HepG2 (cell line): ENCODE measurements around the gene HOMEZ. TPM values are rescaled to one million over a fixed set of nuclear protein-coding genes. Genes with fewer than 3 reads are reported as not detected.
A peak's percentile ranks its signal among the peaks of the same experiment; 100 is the strongest.

ENCODE experiments used
- AKAP8 ChIP-seq: sonication (generic); formaldehyde crosslinking; IDR thresholded peaks from 2 replicates; pipeline ENCODE4 v1.5.1; 2020; ENCODE audit warnings: mild to moderate bottlenecking, missing genetic modification reagents
- FOXJ3 ChIP-seq: sonication (generic); formaldehyde crosslinking; IDR thresholded peaks from 2 replicates; pipeline ENCODE4 v1.4.0; 2020; ENCODE audit warnings: missing genetic modification reagents, mild to moderate bottlenecking, borderline replicate concordance
- KMT2B ChIP-seq: IDR thresholded peaks from 2 replicates; pipeline ENCODE4 v1.6.1; 2016; ENCODE audit warnings: missing genetic modification reagents, missing compliant biosample characterization
- MAFF ChIP-seq: IDR thresholded peaks from 2 replicates; pipeline ENCODE4 v1.6.1; 2011; ENCODE audit warnings: low read depth, low read length, improper control_type of control experiment
- MIXL1 ChIP-seq: IDR thresholded peaks from 2 replicates; pipeline ENCODE4 v1.6.1; 2016
- NR2F6 ChIP-seq, 2 experiments: IDR thresholded peaks; 2 replicates each; pipeline ENCODE4 v1.6.1; 2016; ENCODE audit warnings: antibody characterized with exemption in 1 of 2, mild to moderate bottlenecking in 1 of 2
- RBAK ChIP-seq: sonication (generic); formaldehyde crosslinking; IDR thresholded peaks from 2 replicates; pipeline ENCODE4 v1.5.1; 2020; ENCODE audit warnings: mild to moderate bottlenecking, missing genetic modification reagents
- RBM39 ChIP-seq: fragments of 200-400 bp; formaldehyde crosslinking; IDR thresholded peaks from one replicate; pipeline ENCODE4 v1.6.1; 2018; ENCODE audit warnings: antibody characterized with exemption, mild to moderate bottlenecking, low read depth, low read length; ENCODE audit not compliant: poor library complexity, severe bottlenecking
- REXO4 ChIP-seq: sonication (generic); formaldehyde crosslinking; IDR thresholded peaks from 2 replicates; pipeline ENCODE4 v1.8.0; 2022; ENCODE audit warnings: missing genetic modification reagents, mild to moderate bottlenecking, borderline replicate concordance
- SOX13 ChIP-seq, 3 experiments: fragments of 450-650 bp in 1 of 3; sonication (generic) in 1 of 3; formaldehyde crosslinking in 1 of 3; IDR thresholded peaks in 2 of 3; conservative IDR thresholded peaks in 1 of 3; 2 replicates each; pipeline versions ENCODE4 v1.5.0 to v1.6.1; 2016 to 2020; ENCODE audit warnings: antibody characterized with exemption in 1 of 3, mild to moderate bottlenecking in 1 of 3, missing compliant biosample characterization in 1 of 3, missing genetic modification reagents in 1 of 3, moderate library complexity in 1 of 3
- SRSF9 ChIP-seq: fragments of 200-400 bp; formaldehyde crosslinking; IDR thresholded peaks from 2 replicates; pipeline ENCODE4 v1.6.1; 2018; ENCODE audit warnings: borderline replicate concordance, mild to moderate bottlenecking, low read depth, low read length; ENCODE audit not compliant: insufficient read depth, poor library complexity, severe bottlenecking
- SRY ChIP-seq: sonication (generic); formaldehyde crosslinking; IDR thresholded peaks from 2 replicates; pipeline ENCODE4 v1.8.0; 2022; ENCODE audit warnings: mild to moderate bottlenecking, missing genetic modification reagents
- ZBTB8A ChIP-seq: sonication (generic); formaldehyde crosslinking; IDR thresholded peaks from 2 replicates; pipeline ENCODE4 v1.4.0; 2020; ENCODE audit warnings: mild to moderate bottlenecking, low read depth, missing genetic modification reagents, borderline replicate concordance
- ZNF230 ChIP-seq: sonication (generic); formaldehyde crosslinking; IDR thresholded peaks from 2 replicates; pipeline ENCODE4 v1.4.0; 2020; ENCODE audit warnings: mild to moderate bottlenecking, missing genetic modification reagents
- ZNF235 ChIP-seq: sonication (generic); formaldehyde crosslinking; IDR thresholded peaks from 2 replicates; pipeline ENCODE4 v1.8.1; 2023; ENCODE audit warnings: mild to moderate bottlenecking, missing genetic modification reagents, borderline replicate concordance
- ZNF501 ChIP-seq: sonication (generic); formaldehyde crosslinking; IDR thresholded peaks from 2 replicates; pipeline ENCODE4 v1.5.1; 2020; ENCODE audit warnings: mild to moderate bottlenecking, moderate library complexity, missing genetic modification reagents
- ZNF572 ChIP-seq: sonication (generic); formaldehyde crosslinking; IDR thresholded peaks from 2 replicates; pipeline ENCODE4 v1.5.1; 2020; ENCODE audit warnings: mild to moderate bottlenecking, missing genetic modification reagents
- ZNF788 ChIP-seq: sonication (generic); formaldehyde crosslinking; IDR thresholded peaks from 2 replicates; pipeline ENCODE4 v1.5.0; 2020; ENCODE audit warnings: mild to moderate bottlenecking, missing genetic modification reagents, borderline replicate concordance
- polyA plus RNA-seq, 8 experiments: library from polyadenylated mRNA; depleted of rRNA in 3 of 8; stranded (reverse) in 7 of 8; unstranded in 1 of 8; fragments of >200 nt; fragmentation: Illumina TruSeq in 4 of 8; extraction: Trizol in 4 of 8; gene quantifications; 2 replicates each; pipeline versions ENCODE4 v1.2.1 to v1.2.3, GENCODE V29; 2011 to 2016; ENCODE audit warnings: low read depth in 4 of 8, missing spikeins in 1 of 8, mixed read lengths in 1 of 8; ENCODE audit not compliant: insufficient read depth in 1 of 8
- total RNA-seq, 5 experiments: library from RNA; depleted of rRNA; stranded (reverse); fragments of >200 nt; fragmentation: Illumina TruSeq; extraction: Trizol; gene quantifications; 2 replicates each; pipeline ENCODE4 v1.2.3, GENCODE V29; 2016; ENCODE audit warnings: low read depth in 1 of 5
- TF ChIP-seq, protein P1 (sequence below): sonication (generic); formaldehyde crosslinking; IDR thresholded peaks from 2 replicates; pipeline ENCODE4 v1.5.1; 2020; ENCODE audit warnings: missing genetic modification reagents, mild to moderate bottlenecking, borderline replicate concordance
- TF ChIP-seq, protein P2 (sequence below): sonication (generic); IDR thresholded peaks from 2 replicates; pipeline ENCODE4 v1.6.1; 2016; ENCODE audit warnings: low read depth, borderline replicate concordance
- TF ChIP-seq, protein P3 (sequence below): sonication (generic); formaldehyde crosslinking; IDR thresholded peaks from 2 replicates; pipeline ENCODE4 v1.5.0; 2020; ENCODE audit warnings: missing genetic modification reagents
- TF ChIP-seq, protein P4 (sequence below): sonication (generic); formaldehyde crosslinking; IDR thresholded peaks from 2 replicates; pipeline ENCODE4 v1.4.0; 2020; ENCODE audit warnings: mild to moderate bottlenecking, missing genetic modification reagents
- TF ChIP-seq, protein P5 (sequence below): sonication (generic); formaldehyde crosslinking; IDR thresholded peaks from 2 replicates; pipeline ENCODE4 v1.5.0; 2020; ENCODE audit warnings: mild to moderate bottlenecking, missing genetic modification reagents, moderate library complexity

The HOMEZ gene
- total and polyA plus RNA-seq, 2 of the 13 experiments (the other 11 are each of a cell fraction or from before 2014, with no cell fraction given): 14.5 to 31.8 TPM

DNA sequence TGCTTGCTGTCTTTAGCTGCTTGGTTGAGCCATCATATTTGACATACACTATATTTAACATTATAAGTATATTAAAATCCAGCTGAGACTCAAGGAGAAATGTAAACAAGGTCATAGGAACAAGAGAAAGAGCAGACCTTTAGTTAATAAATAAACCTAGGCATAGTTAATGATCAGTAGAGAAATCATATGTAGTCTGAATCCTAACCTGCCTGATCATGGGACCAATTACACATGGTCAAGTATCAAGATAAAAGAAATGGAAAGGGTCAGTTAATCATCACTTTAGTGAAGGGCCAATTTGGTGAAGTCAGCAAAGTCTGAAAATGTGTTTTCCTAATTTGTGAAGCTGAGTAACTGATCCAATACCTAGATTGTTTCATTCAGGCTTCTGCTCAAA is 40.6 kb downstream of the HOMEZ start (continued):
- TF ChIP-seq NR2F6 (IDR thresholded peaks at IDR 0.05) (peak; percentile 53; the same call in 1 of the 2 replicates), NR2F6 (CRISPR knock-in tag; IDR thresholded peaks at IDR 0.05) (no peak), AKAP8 (CRISPR knock-in tag) (no peak), ZNF572 (CRISPR knock-in tag) (no peak), MIXL1 (peak; percentile 29), KMT2B (no peak), REXO4 (CRISPR knock-in tag) (no peak), RBM39 (no peak), RBAK (CRISPR knock-in tag) (no peak), FOXJ3 (CRISPR knock-in tag) (no peak), ZBTB8A (no peak), ZNF235 (CRISPR knock-in tag) (no peak), SRSF9 (no peak), ZNF230 (no peak), SRY (CRISPR knock-in tag) (no peak), SOX13 (IDR thresholded peaks at IDR 0.05) (no peak), SOX13 (CRISPR knock-in tag; conservative IDR thresholded peaks at IDR 0.05 in 1 of 2, IDR thresholded peaks at IDR 0.05 in 1 of 2) (peak in 1 of 2 experiments; percentile 11; a peak in 1 of 4 replicates), ZNF501 (CRISPR knock-in tag) (no peak), MAFF (peak; percentile 37; the same call in 1 of the 2 replicates), ZNF788 (CRISPR knock-in tag) (no peak)
- TF ChIP-seq, protein P1, sequence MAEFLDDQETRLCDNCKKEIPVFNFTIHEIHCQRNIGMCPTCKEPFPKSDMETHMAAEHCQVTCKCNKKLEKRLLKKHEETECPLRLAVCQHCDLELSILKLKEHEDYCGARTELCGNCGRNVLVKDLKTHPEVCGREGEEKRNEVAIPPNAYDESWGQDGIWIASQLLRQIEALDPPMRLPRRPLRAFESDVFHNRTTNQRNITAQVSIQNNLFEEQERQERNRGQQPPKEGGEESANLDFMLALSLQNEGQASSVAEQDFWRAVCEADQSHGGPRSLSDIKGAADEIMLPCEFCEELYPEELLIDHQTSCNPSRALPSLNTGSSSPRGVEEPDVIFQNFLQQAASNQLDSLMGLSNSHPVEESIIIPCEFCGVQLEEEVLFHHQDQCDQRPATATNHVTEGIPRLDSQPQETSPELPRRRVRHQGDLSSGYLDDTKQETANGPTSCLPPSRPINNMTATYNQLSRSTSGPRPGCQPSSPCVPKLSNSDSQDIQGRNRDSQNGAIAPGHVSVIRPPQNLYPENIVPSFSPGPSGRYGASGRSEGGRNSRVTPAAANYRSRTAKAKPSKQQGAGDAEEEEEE (CRISPR knock-in tag): no peak
- TF ChIP-seq, protein P2, sequence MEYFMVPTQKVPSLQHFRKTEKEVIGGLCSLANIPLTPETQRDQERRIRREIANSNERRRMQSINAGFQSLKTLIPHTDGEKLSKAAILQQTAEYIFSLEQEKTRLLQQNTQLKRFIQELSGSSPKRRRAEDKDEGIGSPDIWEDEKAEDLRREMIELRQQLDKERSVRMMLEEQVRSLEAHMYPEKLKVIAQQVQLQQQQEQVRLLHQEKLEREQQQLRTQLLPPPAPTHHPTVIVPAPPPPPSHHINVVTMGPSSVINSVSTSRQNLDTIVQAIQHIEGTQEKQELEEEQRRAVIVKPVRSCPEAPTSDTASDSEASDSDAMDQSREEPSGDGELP: peak; percentile 58
- TF ChIP-seq, protein P3, sequence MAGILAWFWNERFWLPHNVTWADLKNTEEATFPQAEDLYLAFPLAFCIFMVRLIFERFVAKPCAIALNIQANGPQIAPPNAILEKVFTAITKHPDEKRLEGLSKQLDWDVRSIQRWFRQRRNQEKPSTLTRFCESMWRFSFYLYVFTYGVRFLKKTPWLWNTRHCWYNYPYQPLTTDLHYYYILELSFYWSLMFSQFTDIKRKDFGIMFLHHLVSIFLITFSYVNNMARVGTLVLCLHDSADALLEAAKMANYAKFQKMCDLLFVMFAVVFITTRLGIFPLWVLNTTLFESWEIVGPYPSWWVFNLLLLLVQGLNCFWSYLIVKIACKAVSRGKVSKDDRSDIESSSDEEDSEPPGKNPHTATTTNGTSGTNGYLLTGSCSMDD (CRISPR knock-in tag): no peak
- TF ChIP-seq, protein P4, sequence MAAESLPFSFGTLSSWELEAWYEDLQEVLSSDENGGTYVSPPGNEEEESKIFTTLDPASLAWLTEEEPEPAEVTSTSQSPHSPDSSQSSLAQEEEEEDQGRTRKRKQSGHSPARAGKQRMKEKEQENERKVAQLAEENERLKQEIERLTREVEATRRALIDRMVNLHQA: no peak
- TF ChIP-seq, protein P5, sequence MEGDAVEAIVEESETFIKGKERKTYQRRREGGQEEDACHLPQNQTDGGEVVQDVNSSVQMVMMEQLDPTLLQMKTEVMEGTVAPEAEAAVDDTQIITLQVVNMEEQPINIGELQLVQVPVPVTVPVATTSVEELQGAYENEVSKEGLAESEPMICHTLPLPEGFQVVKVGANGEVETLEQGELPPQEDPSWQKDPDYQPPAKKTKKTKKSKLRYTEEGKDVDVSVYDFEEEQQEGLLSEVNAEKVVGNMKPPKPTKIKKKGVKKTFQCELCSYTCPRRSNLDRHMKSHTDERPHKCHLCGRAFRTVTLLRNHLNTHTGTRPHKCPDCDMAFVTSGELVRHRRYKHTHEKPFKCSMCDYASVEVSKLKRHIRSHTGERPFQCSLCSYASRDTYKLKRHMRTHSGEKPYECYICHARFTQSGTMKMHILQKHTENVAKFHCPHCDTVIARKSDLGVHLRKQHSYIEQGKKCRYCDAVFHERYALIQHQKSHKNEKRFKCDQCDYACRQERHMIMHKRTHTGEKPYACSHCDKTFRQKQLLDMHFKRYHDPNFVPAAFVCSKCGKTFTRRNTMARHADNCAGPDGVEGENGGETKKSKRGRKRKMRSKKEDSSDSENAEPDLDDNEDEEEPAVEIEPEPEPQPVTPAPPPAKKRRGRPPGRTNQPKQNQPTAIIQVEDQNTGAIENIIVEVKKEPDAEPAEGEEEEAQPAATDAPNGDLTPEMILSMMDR: no peak
